IPS-15b (cell line): ENCODE measurements around the gene TCTN1.
"Not testable (repeated sequence)": the region's sequence is repeated elsewhere in the genome, so short reads cannot be mapped to it uniquely, and the experiment has no call there.

Experiments used
- H3K27me3 ChIP-seq: one replicate; pipeline ENCODE4 v1.6.1; 2013; ENCODE audit warnings: low read length; ENCODE audit not compliant: control insufficient read depth, insufficient read depth
- H3K36me3 ChIP-seq: one replicate; pipeline ENCODE4 v1.6.1; 2013; ENCODE audit warnings: low read length; ENCODE audit not compliant: control insufficient read depth, insufficient read depth
- H3K4me1 ChIP-seq: one replicate; pipeline ENCODE4 v1.6.1; 2013; ENCODE audit warnings: mild to moderate bottlenecking, low read length; ENCODE audit not compliant: control insufficient read depth, insufficient read depth
- H3K4me3 ChIP-seq: one replicate; pipeline ENCODE4 v1.5.1; 2013; ENCODE audit warnings: low read depth, low read length
- H3K9ac ChIP-seq: one replicate; pipeline ENCODE4 v1.6.1; 2013; ENCODE audit warnings: low read depth, mild to moderate bottlenecking, low read length
- H3K9me3 ChIP-seq: one replicate; pipeline ENCODE4 v1.6.1; 2013; ENCODE audit warnings: mild to moderate bottlenecking, low read length; ENCODE audit not compliant: control insufficient read depth, insufficient read depth

Gene TCTN1

GRCh38 chr12:110649341-110649847, 35.5 kb downstream of the TCTN1 start:
- Histone ChIP-seq H3K9me3 (no peaks in the 10 kb centered on the region), H3K4me1 (peaks cover 4% of the 10 kb centered on the region), H3K9ac (no peak overlapping the region), H3K27me3 (no peaks in the 10 kb centered on the region), H3K36me3 (peaks cover 2% of the 10 kb centered on the region), H3K4me3 (no peak overlapping the region)

GRCh38 chr12:110654238-110654637, 40.3 kb downstream of the TCTN1 start:
- H3K36me3 ChIP-seq = not testable (repeated sequence)

GRCh38 chr12:110656071-110656655, 42.2 kb downstream of the TCTN1 start:
- Histone ChIP-seq H3K36me3 (no peaks in the 10 kb centered on the region), H3K4me3 (no peak overlapping the region), H3K27me3 (no peaks in the 10 kb centered on the region), H3K4me1 (peaks cover 4% of the 10 kb centered on the region), H3K9ac (no peak overlapping the region), H3K9me3 (no peaks in the 10 kb centered on the region)

More at GRCh38 chr12:110654238-110654637, 40.3 kb downstream of the TCTN1 start:
- H3K27me3 ChIP-seq, H3K9me3 ChIP-seq, H3K4me1 ChIP-seq, H3K9ac ChIP-seq: not testable (repeated sequence)
- peak overlapping the region; percentile 23 for H3K4me3 ChIP-seq

- no peaks in the 10 kb centered on the region for H3K9me3 ChIP-seq
- H3K9ac ChIP-seq = no peak overlapping the region
- no peaks in the 10 kb centered on the region for H3K36me3 ChIP-seq
- no peak overlapping the region for H3K4me3 ChIP-seq
- H3K27me3 ChIP-seq = no peaks in the 10 kb centered on the region
- H3K4me1 ChIP-seq = peaks cover 4% of the 10 kb centered on the region
Observed at GRCh38 chr12:110657747-110658146, 43.8 kb downstream of the TCTN1 start.

GRCh38 chr12:110658242-110658641, 44.3 kb downstream of the TCTN1 start:
- Histone ChIP-seq H3K9me3 (no peaks in the 10 kb centered on the region), H3K4me1 (peaks cover 4% of the 10 kb centered on the region), H3K4me3 (no peak overlapping the region), H3K27me3 (no peaks in the 10 kb centered on the region), H3K36me3 (no peaks in the 10 kb centered on the region), H3K9ac (no peak overlapping the region)

- Histone ChIP-seq H3K9me3 (no peaks in the 10 kb centered on the region), H3K36me3 (no peaks in the 10 kb centered on the region), H3K9ac (no peak overlapping the region), H3K27me3 (no peaks in the 10 kb centered on the region), H3K4me3 (no peak overlapping the region), H3K4me1 (peaks cover 1% of the 10 kb centered on the region)
Observed at GRCh38 chr12:110658878-110659277, 44.9 kb downstream of the TCTN1 start.

GRCh38 chr12:110661337-110661972, 47.5 kb downstream of the TCTN1 start:
- Histone ChIP-seq H3K9ac (no peak overlapping the region), H3K4me1 (no peaks in the 10 kb centered on the region), H3K27me3 (no peaks in the 10 kb centered on the region), H3K4me3 (no peak overlapping the region), H3K9me3 (no peaks in the 10 kb centered on the region), H3K36me3 (no peaks in the 10 kb centered on the region)

GRCh38 chr12:110666892-110667291, 53.0 kb downstream of the TCTN1 start:
- Histone ChIP-seq H3K27me3 (no peaks in the 10 kb centered on the region), H3K9ac (no peak overlapping the region), H3K4me3 (no peak overlapping the region), H3K36me3 (no peaks in the 10 kb centered on the region), H3K4me1 (peaks cover 7% of the 10 kb centered on the region), H3K9me3 (no peaks in the 10 kb centered on the region)

- Histone ChIP-seq H3K9ac (no peak overlapping the region), H3K27me3 (no peaks in the 10 kb centered on the region), H3K9me3 (no peaks in the 10 kb centered on the region), H3K4me3 (no peak overlapping the region), H3K4me1 (peaks cover 7% of the 10 kb centered on the region), H3K36me3 (no peaks in the 10 kb centered on the region)
Observed at GRCh38 chr12:110667671-110668070, 53.7 kb downstream of the TCTN1 start.

- no peak overlapping the region for H3K4me3 ChIP-seq
- no peak overlapping the region for H3K9ac ChIP-seq
- no peaks in the 10 kb centered on the region for H3K9me3 ChIP-seq
- H3K4me1 ChIP-seq = peaks cover 7% of the 10 kb centered on the region
- H3K36me3 ChIP-seq = no peaks in the 10 kb centered on the region
- no peaks in the 10 kb centered on the region for H3K27me3 ChIP-seq
Observed at GRCh38 chr12:110668480-110669192, 54.7 kb downstream of the TCTN1 start.

- no peaks in the 10 kb centered on the region for H3K27me3 ChIP-seq
- no peak overlapping the region for H3K4me3 ChIP-seq
- peaks cover 7% of the 10 kb centered on the region for H3K4me1 ChIP-seq
- no peaks in the 10 kb centered on the region for H3K9me3 ChIP-seq
- no peaks in the 10 kb centered on the region for H3K36me3 ChIP-seq
- H3K9ac ChIP-seq = no peak overlapping the region
Observed at GRCh38 chr12:110669193-110669502, 55.2 kb downstream of the TCTN1 start.

- H3K27me3 ChIP-seq = no peaks in the 10 kb centered on the region
- H3K36me3 ChIP-seq = no peaks in the 10 kb centered on the region
- no peaks in the 10 kb centered on the region for H3K9me3 ChIP-seq
- H3K4me1 ChIP-seq = peaks cover 7% of the 10 kb centered on the region
- no peak overlapping the region for H3K4me3 ChIP-seq
- H3K9ac ChIP-seq = no peak overlapping the region
Observed at GRCh38 chr12:110670161-110670701, 56.3 kb downstream of the TCTN1 start.
